ENCODE data around the gene SUCO. TPM values are rescaled to one million over a fixed set of nuclear protein-coding genes. Genes with fewer than 3 reads are reported as not detected.
"Not testable (repeated sequence)": the region's sequence is repeated elsewhere in the genome, so short reads cannot be mapped to it uniquely, and the experiment has no call there.

The SUCO gene, protein sequence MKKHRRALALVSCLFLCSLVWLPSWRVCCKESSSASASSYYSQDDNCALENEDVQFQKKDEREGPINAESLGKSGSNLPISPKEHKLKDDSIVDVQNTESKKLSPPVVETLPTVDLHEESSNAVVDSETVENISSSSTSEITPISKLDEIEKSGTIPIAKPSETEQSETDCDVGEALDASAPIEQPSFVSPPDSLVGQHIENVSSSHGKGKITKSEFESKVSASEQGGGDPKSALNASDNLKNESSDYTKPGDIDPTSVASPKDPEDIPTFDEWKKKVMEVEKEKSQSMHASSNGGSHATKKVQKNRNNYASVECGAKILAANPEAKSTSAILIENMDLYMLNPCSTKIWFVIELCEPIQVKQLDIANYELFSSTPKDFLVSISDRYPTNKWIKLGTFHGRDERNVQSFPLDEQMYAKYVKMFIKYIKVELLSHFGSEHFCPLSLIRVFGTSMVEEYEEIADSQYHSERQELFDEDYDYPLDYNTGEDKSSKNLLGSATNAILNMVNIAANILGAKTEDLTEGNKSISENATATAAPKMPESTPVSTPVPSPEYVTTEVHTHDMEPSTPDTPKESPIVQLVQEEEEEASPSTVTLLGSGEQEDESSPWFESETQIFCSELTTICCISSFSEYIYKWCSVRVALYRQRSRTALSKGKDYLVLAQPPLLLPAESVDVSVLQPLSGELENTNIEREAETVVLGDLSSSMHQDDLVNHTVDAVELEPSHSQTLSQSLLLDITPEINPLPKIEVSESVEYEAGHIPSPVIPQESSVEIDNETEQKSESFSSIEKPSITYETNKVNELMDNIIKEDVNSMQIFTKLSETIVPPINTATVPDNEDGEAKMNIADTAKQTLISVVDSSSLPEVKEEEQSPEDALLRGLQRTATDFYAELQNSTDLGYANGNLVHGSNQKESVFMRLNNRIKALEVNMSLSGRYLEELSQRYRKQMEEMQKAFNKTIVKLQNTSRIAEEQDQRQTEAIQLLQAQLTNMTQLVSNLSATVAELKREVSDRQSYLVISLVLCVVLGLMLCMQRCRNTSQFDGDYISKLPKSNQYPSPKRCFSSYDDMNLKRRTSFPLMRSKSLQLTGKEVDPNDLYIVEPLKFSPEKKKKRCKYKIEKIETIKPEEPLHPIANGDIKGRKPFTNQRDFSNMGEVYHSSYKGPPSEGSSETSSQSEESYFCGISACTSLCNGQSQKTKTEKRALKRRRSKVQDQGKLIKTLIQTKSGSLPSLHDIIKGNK (N-terminal part only)
- 67.2 TPM for total RNA-seq (ENCODE audit: insufficient read depth, low replicate concordance)

DNA sequence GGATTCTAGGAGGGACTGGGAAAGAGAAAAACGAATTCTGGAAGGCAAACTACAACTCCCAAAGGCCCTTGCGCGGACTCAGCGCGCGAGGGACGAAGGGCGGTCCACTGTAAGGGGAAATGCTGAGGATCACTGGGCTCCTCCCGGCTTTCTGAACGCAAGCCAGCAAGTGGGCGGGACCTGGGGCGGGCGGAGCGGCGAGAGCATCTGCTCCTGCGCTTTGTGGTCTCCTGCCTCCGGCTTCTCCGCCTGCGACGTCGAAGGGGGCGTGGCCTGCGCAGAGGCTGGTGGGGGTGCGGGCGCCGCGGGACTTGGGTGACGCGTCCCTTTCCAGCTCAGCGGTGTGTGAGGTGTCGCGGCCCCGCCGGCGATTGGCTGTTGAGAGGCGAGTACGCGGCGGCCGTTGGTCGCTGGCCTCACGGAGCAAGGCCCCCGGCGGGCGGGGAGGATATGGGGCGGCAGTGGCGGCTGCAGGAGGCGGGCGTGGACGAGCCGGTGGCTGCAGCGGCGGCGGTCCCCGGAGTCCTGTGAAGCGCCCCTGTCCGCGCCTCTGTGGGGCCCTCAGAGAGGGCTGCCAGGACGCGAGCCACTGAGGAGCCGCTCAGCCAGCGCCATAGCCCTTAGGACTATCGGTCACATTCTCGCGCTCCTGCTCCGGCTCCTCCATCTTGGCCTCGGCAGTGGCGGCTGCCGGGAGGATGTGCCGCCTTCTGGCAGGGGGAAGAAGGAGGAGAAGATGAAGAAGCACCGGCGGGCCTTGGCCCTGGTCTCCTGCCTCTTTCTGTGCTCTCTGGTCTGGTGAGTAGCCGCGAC is at the start of gene SUCO:
Gene SUCO, plus strand, starts transcription at position 451 of the 813 bp plus-strand sequence. Its CDS starts 286 bp downstream, at position 737.
- peak; percentile 100 for DNase-seq (ENCODE audit: low spot score)

- no peak for DNase-seq (ENCODE audit: low spot score)
These were observed 49.5 kb upstream of the SUCO start for GRCh38 chr1:172483448-172483847.

GRCh38 chr1:172484252-172484651 is 48.7 kb upstream of the SUCO start:
- no peak for DNase-seq (ENCODE audit: low spot score)

DNA sequence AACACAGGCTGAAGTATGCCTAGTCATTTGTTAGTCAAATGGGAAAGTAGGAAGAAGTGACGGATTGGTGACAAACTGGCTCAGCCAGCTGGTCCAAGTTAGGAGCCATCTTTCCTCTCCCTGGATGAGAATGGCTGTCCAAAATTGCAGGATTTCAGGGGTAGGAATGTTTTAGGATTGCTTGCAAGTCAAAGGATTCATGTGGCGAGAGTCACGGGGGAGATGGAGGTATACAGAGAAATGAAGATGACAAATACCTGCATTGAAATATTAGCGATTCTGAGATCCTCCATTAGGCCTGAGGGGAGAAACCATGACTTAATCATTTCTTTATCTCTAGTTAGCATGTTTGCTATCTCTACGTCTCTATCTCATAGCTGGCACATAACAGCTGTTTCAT is 47.3 kb upstream of the SUCO start:
- no peak for DNase-seq (ENCODE audit: low spot score)

- no peak for DNase-seq (ENCODE audit: low spot score)
These were observed 46.0 kb upstream of the SUCO start for GRCh38 chr1:172486805-172487454.

DNA sequence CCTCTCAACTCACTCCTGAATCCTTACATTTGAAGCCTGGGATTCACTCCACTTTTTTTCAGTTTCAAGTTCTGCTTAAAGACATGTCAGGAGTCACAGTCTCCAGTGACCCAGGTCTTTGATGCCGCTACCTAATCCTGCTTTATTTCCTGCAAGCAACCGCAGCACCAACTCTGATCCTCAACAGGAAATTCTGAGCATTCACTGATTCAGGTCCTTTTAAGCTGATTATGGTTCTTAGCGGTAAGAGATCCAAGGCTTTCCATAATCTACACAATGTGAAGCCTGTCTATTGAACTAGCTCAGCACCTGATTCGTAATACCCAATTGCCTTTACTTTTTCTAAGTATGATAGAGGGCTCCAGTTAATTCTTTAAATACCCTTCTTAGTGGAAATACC is 45.4 kb upstream of the SUCO start:
- DNase-seq (ENCODE audit: low spot score), result no peak

- no peak for DNase-seq (ENCODE audit: low spot score)
These were observed 44.6 kb upstream of the SUCO start for GRCh38 chr1:172488393-172488792.

DNA sequence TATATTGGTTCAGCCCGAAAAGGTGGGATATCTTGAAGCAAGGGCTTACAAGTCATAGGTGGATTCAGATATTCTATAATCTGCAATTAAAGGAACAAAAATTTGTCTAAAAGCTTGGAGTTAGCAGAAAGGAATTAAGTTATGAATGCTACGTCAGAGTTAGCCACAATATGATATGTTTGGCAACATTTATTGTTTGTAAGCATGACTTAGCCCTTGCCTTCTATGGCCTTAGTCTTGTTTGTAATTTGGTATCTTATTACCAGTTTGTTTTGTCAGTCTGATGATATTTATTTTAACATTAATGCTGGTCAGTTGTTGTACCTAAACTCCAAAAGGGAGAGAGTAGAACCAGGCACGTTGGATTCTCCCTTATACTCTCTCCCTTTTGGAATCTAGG is 43.1 kb upstream of the SUCO start:
- no peak for DNase-seq (ENCODE audit: low spot score)

DNA sequence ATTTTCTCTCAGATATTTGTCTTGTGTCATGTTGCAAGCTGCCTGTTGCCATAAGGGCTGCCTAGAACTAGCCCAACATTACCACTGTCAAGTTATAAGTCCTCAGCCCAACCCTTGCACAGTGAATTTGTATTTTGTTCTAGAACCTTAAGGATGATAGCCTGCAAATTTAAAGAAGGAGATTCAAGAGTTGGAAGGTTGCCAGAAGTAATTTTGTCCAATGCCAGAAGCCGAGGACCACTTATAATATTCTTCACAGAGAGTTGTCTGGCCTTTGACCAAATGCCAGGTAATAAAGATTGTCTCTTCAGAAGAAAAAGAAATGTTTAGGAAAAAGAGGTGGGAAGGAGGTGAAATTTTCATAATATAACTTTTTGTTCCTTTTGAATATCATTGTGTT is 40.5 kb upstream of the SUCO start:
- DNase-seq (ENCODE audit: low spot score), result no peak

DNA sequence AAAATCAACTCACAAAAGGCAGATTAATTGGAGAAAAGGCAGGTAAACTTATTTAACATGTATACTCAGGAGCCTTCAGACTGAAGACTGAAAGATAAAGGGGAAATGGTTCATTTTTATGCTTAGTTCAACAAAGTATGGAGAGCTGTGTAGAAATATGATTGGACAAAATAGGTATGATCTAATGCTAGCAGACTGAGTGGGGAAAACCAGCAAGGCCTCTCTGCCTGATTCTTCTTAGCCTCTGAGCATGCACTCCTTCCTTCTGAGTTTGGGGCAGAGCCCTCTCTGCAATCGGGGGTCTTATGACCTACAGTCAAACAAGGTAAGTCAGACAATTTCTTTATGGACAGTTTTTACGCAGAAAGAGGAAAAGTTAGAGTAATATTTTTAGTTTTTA is 38.8 kb upstream of the SUCO start:
- no peak for DNase-seq (ENCODE audit: low spot score)

- not testable (repeated sequence) for DNase-seq (ENCODE audit: low spot score)
These were observed 36.8 kb upstream of the SUCO start for GRCh38 chr1:172496127-172496526.

DNA sequence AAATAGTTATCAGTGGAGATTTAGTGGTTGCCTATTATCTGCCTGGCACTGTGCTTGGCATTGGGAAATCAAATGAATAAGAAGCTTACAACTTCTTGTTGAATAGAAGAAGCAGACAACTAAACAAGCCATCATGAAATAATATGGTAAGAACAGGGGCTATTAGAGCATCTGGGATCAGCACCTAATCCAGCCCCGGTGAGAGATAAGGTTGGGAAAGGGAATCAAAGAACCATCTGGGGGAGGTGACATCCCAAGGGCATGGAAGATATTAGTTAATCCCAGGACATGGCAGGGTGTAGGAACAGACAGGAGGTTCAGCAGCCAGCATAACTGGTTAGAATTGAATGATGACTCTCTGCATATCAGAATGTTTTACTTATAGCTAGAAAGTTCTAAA is 36.3 kb upstream of the SUCO start:
- peak; percentile 25 for DNase-seq (ENCODE audit: low spot score)

GRCh38 chr1:172497230-172497629 is 35.7 kb upstream of the SUCO start:
- DNase-seq (ENCODE audit: low spot score), result peak; percentile 69

DNA sequence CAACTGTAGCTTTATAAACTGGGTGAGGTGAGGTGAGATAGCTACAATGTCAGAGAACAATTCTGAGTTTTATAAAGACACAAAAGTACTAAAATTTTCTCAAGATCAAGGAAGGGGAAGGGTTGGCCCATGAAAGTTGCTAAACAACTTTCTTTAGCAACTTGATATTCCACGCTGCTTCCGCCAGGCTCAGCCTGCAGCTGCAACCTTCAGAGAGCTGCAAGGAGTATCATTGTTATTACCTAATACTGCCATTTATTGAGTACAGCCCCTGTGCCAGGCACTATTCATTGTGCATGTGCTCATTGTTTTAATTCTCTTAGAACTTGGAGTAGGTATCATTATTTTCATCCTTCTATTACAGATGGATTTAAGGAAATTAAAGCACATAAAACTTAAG is 34.1 kb upstream of the SUCO start:
- DNase-seq (ENCODE audit: low spot score), result no peak

DNA sequence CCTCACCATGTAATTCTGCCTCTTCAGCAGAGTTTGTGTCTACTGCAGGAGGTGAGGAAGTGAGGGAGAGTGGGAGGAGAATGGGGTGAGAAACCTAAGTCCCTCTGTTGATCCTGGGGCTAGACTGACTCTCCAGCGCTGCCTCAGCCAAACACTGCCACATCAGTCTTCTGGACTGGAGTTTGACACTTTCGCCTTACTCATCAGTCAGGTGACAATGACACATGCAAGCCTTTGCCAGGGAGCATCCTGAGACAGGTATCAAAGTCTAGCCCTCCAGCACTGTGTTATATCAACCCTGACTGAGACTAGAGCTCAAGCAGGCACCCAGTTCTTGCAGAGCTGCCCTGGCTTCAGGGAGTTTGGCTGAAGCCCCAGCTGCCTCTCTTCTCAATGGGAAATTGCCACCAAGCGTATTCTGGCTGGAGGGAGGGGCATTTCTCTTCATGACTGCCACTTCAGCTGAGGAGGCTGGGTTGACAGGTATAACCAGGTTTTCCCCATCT is 33.3 kb upstream of the SUCO start:
- DNase-seq (ENCODE audit: low spot score), result peak; percentile 29

DNA sequence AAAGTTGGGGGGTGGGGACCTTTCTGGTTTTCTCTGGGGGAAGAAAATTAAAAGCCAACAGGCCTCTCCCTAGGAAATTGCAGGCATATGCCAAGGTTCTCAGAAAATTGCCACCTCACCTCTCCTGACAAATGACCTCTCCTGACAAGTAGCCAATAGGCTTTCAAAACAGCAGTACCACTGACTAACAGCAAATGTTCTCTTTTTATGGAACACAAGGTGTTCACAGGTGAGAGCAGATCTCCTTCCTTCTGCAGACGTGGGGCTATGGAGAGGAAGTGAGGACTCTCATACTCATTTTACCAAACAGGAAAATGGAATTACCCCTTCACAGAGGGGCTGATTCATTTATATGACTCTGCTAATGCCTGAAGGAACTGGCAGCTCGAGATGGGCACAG is 32.7 kb upstream of the SUCO start:
- DNase-seq (ENCODE audit: low spot score), result no peak

- no peak for DNase-seq (ENCODE audit: low spot score)
These were observed 25.2 kb upstream of the SUCO start for GRCh38 chr1:172507741-172508140.

DNA sequence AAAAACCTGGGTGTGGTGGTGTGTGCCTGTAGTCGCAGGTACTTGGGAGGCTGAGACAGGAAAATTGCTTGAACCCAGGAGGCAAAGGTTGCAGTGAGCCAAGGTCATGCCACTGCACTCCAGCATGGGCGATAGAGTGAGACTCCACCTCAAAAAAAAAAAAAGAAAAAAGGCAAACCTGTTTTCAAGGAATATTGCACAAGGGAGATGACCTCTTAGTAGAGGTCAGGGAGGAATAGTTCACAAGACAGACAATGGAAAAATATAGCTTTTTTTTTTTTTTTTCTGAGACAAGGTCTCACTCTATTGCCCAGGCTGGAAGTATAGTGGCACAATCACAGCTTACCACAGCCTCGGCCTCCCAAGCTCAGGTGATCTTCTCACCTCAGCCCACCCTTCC is 22.5 kb upstream of the SUCO start:
- DNase-seq (ENCODE audit: low spot score), result no peak

- no peak for DNase-seq (ENCODE audit: low spot score)
These were observed 20.4 kb upstream of the SUCO start for GRCh38 chr1:172512591-172512990.

DNA sequence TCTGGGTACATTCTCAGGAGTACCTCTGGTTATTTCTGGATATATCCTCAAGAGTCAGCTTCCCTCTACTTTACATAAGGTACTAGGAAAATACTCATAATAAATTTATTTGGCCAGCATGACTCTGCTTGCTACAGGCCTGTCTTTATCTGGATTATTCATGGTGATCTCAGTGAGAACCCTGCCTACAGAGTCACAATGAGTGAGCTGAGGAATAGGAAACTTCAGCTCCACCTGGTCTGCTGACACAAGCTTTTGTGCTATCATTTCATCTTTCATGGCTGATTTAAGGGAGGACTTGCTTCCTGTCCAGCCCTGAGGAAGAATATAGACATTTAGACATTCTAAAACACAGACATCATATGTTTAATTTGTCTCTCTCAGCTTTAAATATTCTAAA is 19.5 kb upstream of the SUCO start:
- DNase-seq (ENCODE audit: low spot score), result peak; percentile 41

All from umbilical cord (tissue), 2 donors.